Liver (tissue), 9 donors: Measurements from ENCODE around the gene HDLBP. TPM values are rescaled to one million over a fixed set of nuclear protein-coding genes. Genes with fewer than 3 reads are reported as not detected.
"Not testable (repeated sequence)": the region's sequence is repeated elsewhere in the genome, so short reads cannot be mapped to it uniquely, and the experiment has no call there.

Experiments
- DNase-seq: peaks from one replicate; pipeline ENCODE4 v3.0.0-alpha.2; 2017; ENCODE audit warnings: low spot score
- H3K27ac ChIP-seq, 2 donors: one replicate each; pipeline ENCODE4 v1.7.0; 2013; ENCODE audit warnings: inconsistent platforms in 2 of 2, low read length in 2 of 2, control low read depth in 1 of 2, low read depth in 1 of 2, mild to moderate bottlenecking in 1 of 2
- H3K27me3 ChIP-seq, 4 donors: one replicate each; pipeline versions ENCODE4 v1.6.1 to v1.7.0; 2013; ENCODE audit warnings: low read length in 3 of 4, inconsistent platforms in 1 of 4, mild to moderate bottlenecking in 1 of 4, moderate library complexity in 1 of 4; ENCODE audit not compliant: control insufficient read depth in 4 of 4, insufficient read depth in 4 of 4
- H3K36me3 ChIP-seq, 4 donors: one replicate each; pipeline versions ENCODE4 v1.6.1 to v1.7.0; 2013; ENCODE audit warnings: low read length in 3 of 4, mild to moderate bottlenecking in 3 of 4, low read depth in 1 of 4, moderate library complexity in 1 of 4; ENCODE audit not compliant: control insufficient read depth in 4 of 4, insufficient read depth in 3 of 4
- H3K4me1 ChIP-seq, 4 donors: one replicate each; pipeline versions ENCODE4 v1.6.1 to v1.7.0; 2013; ENCODE audit warnings: low read length in 3 of 4, mild to moderate bottlenecking in 3 of 4, moderate library complexity in 1 of 4; ENCODE audit not compliant: control insufficient read depth in 4 of 4, insufficient read depth in 4 of 4
- H3K4me3 ChIP-seq, 3 donors: one replicate each; pipeline versions ENCODE4 v1.6.1 to v1.7.0; 2013; ENCODE audit warnings: low read length in 3 of 3, control low read depth in 1 of 3, low read depth in 1 of 3, mild to moderate bottlenecking in 1 of 3
- H3K9ac ChIP-seq, 2 donors: one replicate each; pipeline ENCODE4 v1.7.0; 2013; ENCODE audit warnings: low read length in 2 of 2, mild to moderate bottlenecking in 2 of 2, moderate library complexity in 2 of 2, control low read depth in 1 of 2, low read depth in 1 of 2
- H3K9me3 ChIP-seq, 4 donors: one replicate each; pipeline versions ENCODE4 v1.6.1 to v1.7.0; 2013; ENCODE audit warnings: low read length in 3 of 4; ENCODE audit not compliant: control insufficient read depth in 4 of 4
- EGR1 ChIP-seq, 2 donors: IDR thresholded peaks; 2 replicates each; pipeline ENCODE4 v1.6.1; 2016 to 2018; ENCODE audit warnings: antibody characterized with exemption in 2 of 2, low read depth in 2 of 2
- FOXA2 ChIP-seq: IDR thresholded peaks from 2 replicates; pipeline ENCODE4 v1.6.1; 2016; ENCODE audit warnings: antibody characterized with exemption
- GABPA ChIP-seq, 2 donors: IDR thresholded peaks in 1 of 2; conservative IDR thresholded peaks in 1 of 2; 2 replicates each; pipeline ENCODE4 v1.6.1; 2016; ENCODE audit warnings: antibody characterized with exemption in 2 of 2, mild to moderate bottlenecking in 1 of 2, moderate library complexity in 1 of 2
- HNF4A ChIP-seq, 2 donors: conservative IDR thresholded peaks; 2 replicates each; pipeline ENCODE4 v1.6.1; 2016; ENCODE audit warnings: antibody characterized with exemption in 2 of 2, mild to moderate bottlenecking in 2 of 2
- HNF4G ChIP-seq: IDR thresholded peaks from 2 replicates; pipeline ENCODE4 v1.6.1; 2016; ENCODE audit warnings: antibody characterized with exemption
- RAD21 ChIP-seq, 2 donors: IDR thresholded peaks; 2 replicates each; pipeline ENCODE4 v1.6.1; 2016; ENCODE audit warnings: antibody characterized with exemption in 2 of 2, mild to moderate bottlenecking in 2 of 2
- RXRA ChIP-seq, 2 donors: IDR thresholded peaks; 2 replicates each; pipeline ENCODE4 v1.6.1; 2017 to 2018; ENCODE audit warnings: antibody characterized with exemption in 2 of 2, mild to moderate bottlenecking in 1 of 2
- SP1 ChIP-seq: IDR thresholded peaks from 2 replicates; pipeline ENCODE4 v1.6.1; 2018; ENCODE audit warnings: antibody characterized with exemption, mild to moderate bottlenecking
- TAF1 ChIP-seq: conservative IDR thresholded peaks from 2 replicates; pipeline ENCODE4 v1.6.1; 2016; ENCODE audit warnings: antibody characterized with exemption, mild to moderate bottlenecking
- YY1 ChIP-seq: IDR thresholded peaks from 2 replicates; pipeline ENCODE4 v1.6.1; 2016; ENCODE audit warnings: antibody characterized with exemption, mild to moderate bottlenecking
- WGBS: extraction: QIAGEN DNeasy Blood & Tissue Kit; methylation state at CpG from one replicate; pipeline ENCODE4 v1.1.7; 2013; 5-methylcytosine and 5-hydroxymethylcytosine counted together
- polyA plus RNA-seq, 2 donors: library from polyadenylated mRNA; stranded (reverse) in 1 of 2; unstranded in 1 of 2; fragments of 200-250 nt in 1 of 2; fragments of >200 nt in 1 of 2; fragmentation: Nextera tagmentation in 1 of 2; extraction: Ambion mirVana in 1 of 2; gene quantifications; one replicate each; pipeline versions ENCODE4 v1.2.1 to v1.2.3, GENCODE V29; 2013 to 2015
- total RNA-seq, 2 donors: library from RNA; depleted of rRNA; stranded (reverse); fragments of >200 nt; gene quantifications; one replicate each; pipeline ENCODE4 v1.2.3, GENCODE V29; 2014
- TF ChIP-seq, protein P1 (sequence below): IDR thresholded peaks from 2 replicates; pipeline ENCODE4 v1.6.1; 2016; ENCODE audit warnings: antibody characterized with exemption
- TF ChIP-seq, protein P2 (sequence below): fragments of 150-350 bp; IDR thresholded peaks from 2 replicates; pipeline ENCODE4 v1.5.1; 2017; ENCODE audit warnings: improper control_type of control experiment, low read depth, low read length; ENCODE audit not compliant: missing input control
- donor health status: healthy.
- donor health status: healthy.
- donor health status: healthy.
- donor health status: healthy.
- donor health status: healthy.

HDLBP gene
- total and polyA plus RNA-seq, 4 donors, result 219 to 580 (median 258) TPM

DNA sequence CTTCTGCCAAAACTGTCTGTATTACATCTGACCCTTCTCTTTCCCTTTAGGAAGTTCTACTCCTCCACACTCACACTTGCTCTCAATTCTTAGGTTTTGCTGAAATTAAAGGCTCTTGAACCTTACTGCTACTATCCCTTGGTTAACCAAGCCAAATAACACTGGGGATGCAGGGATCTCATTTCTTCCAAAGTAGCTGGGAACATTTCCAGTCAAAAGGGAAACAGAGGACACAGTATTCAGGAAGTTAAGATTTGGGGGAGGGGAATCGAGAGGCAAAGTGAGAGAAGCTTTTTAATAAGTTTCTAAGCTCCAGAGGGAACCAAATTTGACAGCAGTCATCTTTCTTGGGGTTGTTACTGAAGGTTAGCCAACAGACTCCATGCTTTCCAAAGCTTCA is 6.4 kb upstream of the HDLBP start:
- no peak overlapping the region for H3K27ac ChIP-seq
- no peak overlapping the region for H3K9ac ChIP-seq
- no peak for DNase-seq
- 76% methylated on average over 1 of the region's 1 CpG for WGBS
- H3K4me3 ChIP-seq, result no peak overlapping the region
- H3K9me3 ChIP-seq, result no peaks in the 10 kb centered on the region
- TF ChIP-seq RXRA (IDR thresholded peaks at IDR 0.05), result peak in 1 of 2 donors; percentile 9
- TF ChIP-seq, protein P1, sequence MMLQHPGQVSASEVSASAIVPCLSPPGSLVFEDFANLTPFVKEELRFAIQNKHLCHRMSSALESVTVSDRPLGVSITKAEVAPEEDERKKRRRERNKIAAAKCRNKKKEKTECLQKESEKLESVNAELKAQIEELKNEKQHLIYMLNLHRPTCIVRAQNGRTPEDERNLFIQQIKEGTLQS, result no peak
- H3K36me3 ChIP-seq, result peaks cover 0 to 4% (median 3%) of the 10 kb centered on the region in 4 donors
- peaks cover 14 to 43% (median 38%) of the 10 kb centered on the region in 4 donors for H3K4me1 ChIP-seq
- H3K27me3 ChIP-seq, result no peaks in the 10 kb centered on the region

DNA sequence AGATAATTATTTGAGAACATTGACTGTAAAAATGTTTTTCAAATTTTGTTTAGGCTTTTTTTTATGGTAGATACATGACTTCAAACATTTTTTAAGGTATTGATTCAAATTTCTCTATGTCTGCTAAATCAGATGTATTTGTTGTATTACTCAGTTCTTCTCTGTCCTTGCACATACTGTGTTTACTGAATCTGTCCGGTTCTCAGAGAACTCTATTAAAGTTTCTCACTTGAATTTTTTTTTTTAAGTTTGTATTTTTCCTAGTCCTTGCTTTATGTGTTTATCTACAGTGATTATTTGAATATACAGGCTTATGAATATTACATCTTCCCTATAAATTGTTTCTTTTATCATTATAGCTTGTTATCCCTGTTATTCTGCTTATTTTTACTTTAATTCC is 5.6 kb upstream of the HDLBP start:
- WGBS, result 19% methylated on average over 1 of the region's 1 CpG

DNA sequence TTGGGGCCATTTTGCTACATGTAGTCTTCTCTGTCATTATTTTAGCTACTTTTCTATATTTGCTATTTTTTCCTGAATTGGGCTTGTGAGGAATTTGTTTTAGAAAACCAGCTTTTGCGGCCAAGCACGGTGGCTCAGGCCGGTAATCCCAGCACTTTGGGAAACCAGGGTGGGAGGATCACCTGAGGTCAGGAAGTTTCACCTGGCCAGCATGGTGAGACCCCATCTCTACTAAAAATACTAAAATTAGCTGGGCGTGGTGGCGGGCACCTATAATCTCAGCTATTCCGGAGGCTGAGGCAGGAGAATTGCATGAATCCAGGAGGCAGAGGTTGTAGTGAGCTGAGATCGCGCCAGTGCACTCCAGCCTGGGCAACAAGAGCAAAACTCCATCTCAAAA is 4.9 kb upstream of the HDLBP start:
- TF ChIP-seq GABPA (IDR thresholded peaks at IDR 0.05 in 1 of 2, conservative IDR thresholded peaks at IDR 0.05 in 1 of 2) (no peak), YY1 (no peak), FOXA2 (no peak), HNF4G (no peak), HNF4A (conservative IDR thresholded peaks at IDR 0.05) (no peak), RAD21 (IDR thresholded peaks at IDR 0.05) (no peak), SP1 (no peak), RXRA (IDR thresholded peaks at IDR 0.05) (no peak)
- TF ChIP-seq, protein P1, result no peak
- TF ChIP-seq, protein P2, sequence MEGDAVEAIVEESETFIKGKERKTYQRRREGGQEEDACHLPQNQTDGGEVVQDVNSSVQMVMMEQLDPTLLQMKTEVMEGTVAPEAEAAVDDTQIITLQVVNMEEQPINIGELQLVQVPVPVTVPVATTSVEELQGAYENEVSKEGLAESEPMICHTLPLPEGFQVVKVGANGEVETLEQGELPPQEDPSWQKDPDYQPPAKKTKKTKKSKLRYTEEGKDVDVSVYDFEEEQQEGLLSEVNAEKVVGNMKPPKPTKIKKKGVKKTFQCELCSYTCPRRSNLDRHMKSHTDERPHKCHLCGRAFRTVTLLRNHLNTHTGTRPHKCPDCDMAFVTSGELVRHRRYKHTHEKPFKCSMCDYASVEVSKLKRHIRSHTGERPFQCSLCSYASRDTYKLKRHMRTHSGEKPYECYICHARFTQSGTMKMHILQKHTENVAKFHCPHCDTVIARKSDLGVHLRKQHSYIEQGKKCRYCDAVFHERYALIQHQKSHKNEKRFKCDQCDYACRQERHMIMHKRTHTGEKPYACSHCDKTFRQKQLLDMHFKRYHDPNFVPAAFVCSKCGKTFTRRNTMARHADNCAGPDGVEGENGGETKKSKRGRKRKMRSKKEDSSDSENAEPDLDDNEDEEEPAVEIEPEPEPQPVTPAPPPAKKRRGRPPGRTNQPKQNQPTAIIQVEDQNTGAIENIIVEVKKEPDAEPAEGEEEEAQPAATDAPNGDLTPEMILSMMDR, result no peak
- H3K9me3 ChIP-seq, result no peaks in the 10 kb centered on the region
- H3K4me3 ChIP-seq, result no peak overlapping the region
- no peaks in the 10 kb centered on the region for H3K27me3 ChIP-seq
- H3K36me3 ChIP-seq, result no peaks in the 10 kb centered on the region
- no peak for DNase-seq
- WGBS, result 92% methylated on average over 8 of the region's 8 CpGs
- H3K9ac ChIP-seq, result no peak overlapping the region
- H3K4me1 ChIP-seq, result peaks cover 14 to 43% (median 40%) of the 10 kb centered on the region in 4 donors
- no peak overlapping the region for H3K27ac ChIP-seq

More for the DNA sequence above, 5.6 kb upstream of the HDLBP start:
- Histone ChIP-seq H3K9me3 (no peaks in the 10 kb centered on the region), H3K9ac (no peak overlapping the region), H3K4me3 (no peak overlapping the region), H3K4me1 (peaks cover 14 to 43% (median 40%) of the 10 kb centered on the region in 4 donors), H3K27me3 (no peaks in the 10 kb centered on the region), H3K27ac (no peak overlapping the region), H3K36me3 (no peaks in the 10 kb centered on the region)
- no peak for DNase-seq
- TF ChIP-seq RXRA (IDR thresholded peaks at IDR 0.05) (no peak), EGR1 (IDR thresholded peaks at IDR 0.05; ENCODE audit: low read depth in 2 of 2) (no peak), TAF1 (no peak)

DNA sequence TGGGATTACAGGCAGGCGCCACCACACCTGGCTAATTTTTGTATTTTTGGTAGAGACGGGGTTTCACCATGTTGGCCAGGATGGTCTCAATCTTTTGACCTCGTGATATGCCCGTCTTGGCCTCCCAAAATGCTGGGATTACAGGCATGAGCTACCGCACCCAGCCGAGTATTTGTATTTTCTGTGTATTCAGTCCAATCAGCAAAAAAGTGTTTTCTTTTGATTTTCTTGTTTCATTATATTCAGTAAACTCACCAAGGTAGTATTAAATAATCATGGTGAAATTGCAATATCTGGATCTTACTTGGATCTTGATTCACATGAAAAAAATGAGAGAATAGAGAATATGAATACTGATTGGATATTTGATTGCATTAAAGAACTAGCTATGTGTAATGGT is 3.4 kb upstream of the HDLBP start:
- DNase-seq, H3K9ac ChIP-seq, H3K27ac ChIP-seq, H3K9me3 ChIP-seq, H3K4me3 ChIP-seq, H3K27me3 ChIP-seq, H3K36me3 ChIP-seq: not testable (repeated sequence)
- 83% methylated on average over 6 of the region's 6 CpGs for WGBS
- peaks cover 12 to 48% (median 46%) of the 10 kb centered on the region in 4 donors for H3K4me1 ChIP-seq
